ENCODE data around the gene DDX24. TPM values are rescaled to one million over a fixed set of nuclear protein-coding genes. Genes with fewer than 3 reads are reported as not detected.

DDX24 gene
- total RNA-seq, 1 donor from 2014 or later: 206 TPM

- no peaks in the 10 kb centered on the region for H3K9me3 ChIP-seq (ENCODE audit: insufficient read depth, low read depth, low read length)
- H3K4me3 ChIP-seq (ENCODE audit: insufficient read depth, low read depth, low read length): peak within 1 kb of the TSS; percentile 67
- H3K27me3 ChIP-seq (ENCODE audit: insufficient read depth, low read length): no peaks in the 10 kb centered on the region
- FAIRE-seq (no peak), DNase-seq (ENCODE audit: low read depth) (peak; percentile 74)
- Mint-ChIP-seq H3K9me3 (ENCODE audit: unreplicated experiment) (peaks cover 3% of the 10 kb centered on the region), H3K27ac (ENCODE audit: unreplicated experiment) (peak within 1 kb of the TSS; percentile 26), H3K27me3 (ENCODE audit: low read depth, unreplicated experiment) (no peaks in the 10 kb centered on the region), H3K4me1 (ENCODE audit: low read depth, unreplicated experiment) (peaks cover 7% of the 10 kb centered on the region), H3K4me3 (ENCODE audit: unreplicated experiment) (peak within 1 kb of the TSS; percentile 77), H3K36me3 (ENCODE audit: low read depth, unreplicated experiment) (peaks cover 3% of the 10 kb centered on the region)
- H2AFZ ChIP-seq (ENCODE audit: low read depth, low read length): peak within 1 kb of the TSS; percentile 84
- peaks cover 12% of the 10 kb centered on the region for H3K4me1 ChIP-seq (ENCODE audit: insufficient read depth, low read length)
- H4K20me1 ChIP-seq (ENCODE audit: insufficient read depth, low read length): no peaks in the 10 kb centered on the region
- TF ChIP-seq, protein P1, sequence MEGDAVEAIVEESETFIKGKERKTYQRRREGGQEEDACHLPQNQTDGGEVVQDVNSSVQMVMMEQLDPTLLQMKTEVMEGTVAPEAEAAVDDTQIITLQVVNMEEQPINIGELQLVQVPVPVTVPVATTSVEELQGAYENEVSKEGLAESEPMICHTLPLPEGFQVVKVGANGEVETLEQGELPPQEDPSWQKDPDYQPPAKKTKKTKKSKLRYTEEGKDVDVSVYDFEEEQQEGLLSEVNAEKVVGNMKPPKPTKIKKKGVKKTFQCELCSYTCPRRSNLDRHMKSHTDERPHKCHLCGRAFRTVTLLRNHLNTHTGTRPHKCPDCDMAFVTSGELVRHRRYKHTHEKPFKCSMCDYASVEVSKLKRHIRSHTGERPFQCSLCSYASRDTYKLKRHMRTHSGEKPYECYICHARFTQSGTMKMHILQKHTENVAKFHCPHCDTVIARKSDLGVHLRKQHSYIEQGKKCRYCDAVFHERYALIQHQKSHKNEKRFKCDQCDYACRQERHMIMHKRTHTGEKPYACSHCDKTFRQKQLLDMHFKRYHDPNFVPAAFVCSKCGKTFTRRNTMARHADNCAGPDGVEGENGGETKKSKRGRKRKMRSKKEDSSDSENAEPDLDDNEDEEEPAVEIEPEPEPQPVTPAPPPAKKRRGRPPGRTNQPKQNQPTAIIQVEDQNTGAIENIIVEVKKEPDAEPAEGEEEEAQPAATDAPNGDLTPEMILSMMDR (IDR thresholded peaks at IDR 0.05; ENCODE audit: insufficient read depth, low read depth, low read length): no peak
- TF ChIP-seq EZH2 (IDR thresholded peaks at IDR 0.05; ENCODE audit: insufficient read depth, low read length): no peak
- H3K9ac ChIP-seq (ENCODE audit: low read length): peak within 1 kb of the TSS; percentile 82
- H3K79me2 ChIP-seq (ENCODE audit: insufficient read depth, low read length): no peaks in the 10 kb centered on the region
- peak within 1 kb of the TSS; percentile 19 for H3K27ac ChIP-seq (ENCODE audit: low read depth, low read length)
- H3K4me2 ChIP-seq (ENCODE audit: low read length): peak within 1 kb of the TSS; percentile 95
- peaks cover 3% of the 10 kb centered on the region for H3K36me3 ChIP-seq (ENCODE audit: insufficient read depth, low read length)
Observed at GRCh38 chr14:94129111-94129757, 48.2 kb upstream of the DDX24 start, which contains the start of gene IFI27L2. Gene IFI27L2 (minus strand): TSS chr14:94129604. CDS start chr14:94129564, 40 bp downstream.

- no peaks in the 10 kb centered on the region for H3K27me3 Mint-ChIP-seq (ENCODE audit: low read depth, unreplicated experiment)
- TF ChIP-seq, protein P1 (IDR thresholded peaks at IDR 0.05; ENCODE audit: insufficient read depth, low read depth, low read length): no peak
- no peak for TF ChIP-seq EZH2 (IDR thresholded peaks at IDR 0.05; ENCODE audit: insufficient read depth, low read length)
- no peak overlapping the region for H3K27ac ChIP-seq (ENCODE audit: low read depth, low read length)
- H3K4me3 Mint-ChIP-seq (ENCODE audit: unreplicated experiment): peak overlapping the region; percentile 77
- H2AFZ ChIP-seq (ENCODE audit: low read depth, low read length): peak overlapping the region; percentile 84
- peak overlapping the region; percentile 95 for H3K4me2 ChIP-seq (ENCODE audit: low read length)
- H3K36me3 Mint-ChIP-seq (ENCODE audit: low read depth, unreplicated experiment): peaks cover 3% of the 10 kb centered on the region
- H3K9ac ChIP-seq (ENCODE audit: low read length): peak overlapping the region; percentile 82
- H3K9me3 Mint-ChIP-seq (ENCODE audit: unreplicated experiment): peaks cover 3% of the 10 kb centered on the region
- no peaks in the 10 kb centered on the region for H3K79me2 ChIP-seq (ENCODE audit: insufficient read depth, low read length)
- FAIRE-seq (no peak), DNase-seq (ENCODE audit: low read depth) (no peak)
- H3K4me1 Mint-ChIP-seq (ENCODE audit: low read depth, unreplicated experiment): peaks cover 9% of the 10 kb centered on the region
- H3K4me1 ChIP-seq (ENCODE audit: insufficient read depth, low read length): peaks cover 12% of the 10 kb centered on the region
- peak overlapping the region; percentile 4 for H3K27ac Mint-ChIP-seq (ENCODE audit: unreplicated experiment)
- H3K27me3 ChIP-seq (ENCODE audit: insufficient read depth, low read length): no peaks in the 10 kb centered on the region
- peak overlapping the region; percentile 67 for H3K4me3 ChIP-seq (ENCODE audit: insufficient read depth, low read depth, low read length)
- no peaks in the 10 kb centered on the region for H3K9me3 ChIP-seq (ENCODE audit: insufficient read depth, low read depth, low read length)
- H3K36me3 ChIP-seq (ENCODE audit: insufficient read depth, low read length): peaks cover 3% of the 10 kb centered on the region
- no peaks in the 10 kb centered on the region for H4K20me1 ChIP-seq (ENCODE audit: insufficient read depth, low read length)
Observed at GRCh38 chr14:94128216-94128839, 47.3 kb upstream of the DDX24 start.

DNA sequence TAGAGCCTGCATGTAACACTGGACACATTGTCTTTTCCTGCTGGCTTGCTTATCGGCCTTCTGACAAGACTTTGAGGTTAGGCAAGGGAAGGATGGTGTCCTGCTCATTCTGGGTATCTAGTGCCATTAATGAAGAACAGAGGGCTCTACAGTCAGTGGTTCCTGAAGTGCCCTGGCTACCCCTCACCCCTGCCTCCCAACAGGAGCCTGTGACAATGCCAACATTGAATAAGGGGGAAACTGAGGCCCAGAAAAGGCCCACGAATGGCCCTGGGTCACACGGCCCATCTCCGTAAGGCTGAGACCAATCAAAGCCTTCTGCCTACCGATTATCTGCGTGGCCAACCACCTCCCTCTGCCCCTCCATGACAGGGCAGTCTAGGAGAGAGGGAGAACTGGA lies 46.3 kb upstream of the DDX24 start:
- no peak for DNase-seq (ENCODE audit: low read depth)

More for the DNA sequence above, 46.3 kb upstream of the DDX24 start:
- Histone ChIP-seq H3K27ac (ENCODE audit: low read depth, low read length) (no peak overlapping the region), H3K27me3 (ENCODE audit: insufficient read depth, low read length) (no peaks in the 10 kb centered on the region), H3K4me1 (ENCODE audit: insufficient read depth, low read length) (peaks cover 12% of the 10 kb centered on the region), H3K36me3 (ENCODE audit: insufficient read depth, low read length) (peaks cover 3% of the 10 kb centered on the region), H3K9me3 (ENCODE audit: insufficient read depth, low read depth, low read length) (no peaks in the 10 kb centered on the region), H3K79me2 (ENCODE audit: insufficient read depth, low read length) (no peaks in the 10 kb centered on the region), H4K20me1 (ENCODE audit: insufficient read depth, low read length) (no peaks in the 10 kb centered on the region), H3K4me2 (ENCODE audit: low read length) (no peak overlapping the region), H3K4me3 (ENCODE audit: insufficient read depth, low read depth, low read length) (no peak overlapping the region), H2AFZ (ENCODE audit: low read depth, low read length) (no peak overlapping the region), H3K9ac (ENCODE audit: low read length) (no peak overlapping the region)
- H3K36me3 Mint-ChIP-seq (ENCODE audit: low read depth, unreplicated experiment): peaks cover 3% of the 10 kb centered on the region
- H3K9me3 Mint-ChIP-seq (ENCODE audit: unreplicated experiment): peaks cover 6% of the 10 kb centered on the region
- peak overlapping the region; percentile 8 for H3K4me3 Mint-ChIP-seq (ENCODE audit: unreplicated experiment)
- H3K4me1 Mint-ChIP-seq (ENCODE audit: low read depth, unreplicated experiment): peaks cover 9% of the 10 kb centered on the region
- no peak for FAIRE-seq
- no peak overlapping the region for H3K27ac Mint-ChIP-seq (ENCODE audit: unreplicated experiment)
- TF ChIP-seq, protein P1 (IDR thresholded peaks at IDR 0.05; ENCODE audit: insufficient read depth, low read depth, low read length): no peak
- no peak for TF ChIP-seq EZH2 (IDR thresholded peaks at IDR 0.05; ENCODE audit: insufficient read depth, low read length)
- peaks cover 3% of the 10 kb centered on the region for H3K27me3 Mint-ChIP-seq (ENCODE audit: low read depth, unreplicated experiment)
